Smooth muscle cell (in vitro differentiated cells): ENCODE results near the gene ARHGAP24. TPM values are rescaled to one million over a fixed set of nuclear protein-coding genes. Genes with fewer than 3 reads are reported as not detected.

Experiments used
- DNase-seq: peaks from one replicate; lab custom pipeline; 2025; ENCODE audit not compliant: unreplicated experiment; lab: John Stamatoyannopoulos, UW
- H2AFZ ChIP-seq: fragments of 200-600 bp; sonication (generic); 2 replicates; pipeline ENCODE4 v1.6.0; 2016; ENCODE audit warnings: antibody characterized with exemption, low read depth, mild to moderate bottlenecking
- H3F3A ChIP-seq: fragments of 200-600 bp; sonication (generic); 2 replicates; pipeline ENCODE4 v1.6.0; 2017; ENCODE audit warnings: antibody characterized with exemption, low read depth
- H3K27ac ChIP-seq: fragments of 200-600 bp; sonication (generic); 2 replicates; pipeline ENCODE4 v1.5.1; 2016; ENCODE audit warnings: low read depth, mild to moderate bottlenecking
- H3K27me3 ChIP-seq: fragments of 200-600 bp; sonication (generic); 2 replicates; pipeline ENCODE4 v1.6.1; 2016; ENCODE audit warnings: low read depth, mild to moderate bottlenecking
- H3K36me3 ChIP-seq: fragments of 200-600 bp; sonication (generic); 2 replicates; pipeline ENCODE4 v1.5.1; 2016; ENCODE audit warnings: low read depth
- H3K4me1 ChIP-seq: fragments of 200-600 bp; sonication (generic); 2 replicates; pipeline ENCODE4 v1.5.1; 2016; ENCODE audit warnings: low read depth
- H3K4me2 ChIP-seq: fragments of 200-600 bp; sonication (generic); 2 replicates; pipeline ENCODE4 v1.6.0; 2016; ENCODE audit warnings: mild to moderate bottlenecking
- H3K4me3 ChIP-seq: fragments of 200-600 bp; sonication (generic); 2 replicates; pipeline ENCODE4 v1.5.1; 2016; ENCODE audit warnings: mild to moderate bottlenecking
- H3K79me2 ChIP-seq: fragments of 200-600 bp; sonication (generic); 2 replicates; pipeline ENCODE4 v1.6.0; 2016; ENCODE audit warnings: low read depth, mild to moderate bottlenecking
- H3K9ac ChIP-seq: fragments of 200-600 bp; sonication (generic); 2 replicates; pipeline ENCODE4 v1.6.0; 2016; ENCODE audit warnings: low read depth
- H3K9me3 ChIP-seq: fragments of 200-600 bp; sonication (generic); replicated peaks from 2 replicates; pipeline ENCODE4 v1.5.1; 2016; ENCODE audit warnings: low read depth
- H4K20me1 ChIP-seq: fragments of 200-600 bp; sonication (generic); 2 replicates; pipeline ENCODE4 v1.6.0; 2016; ENCODE audit warnings: low read depth
- whole genome bisulfite sequencing: methylation state at CpG from one replicate; pipeline ENCODE4 v1.1.7; 2016; ENCODE audit warnings: low lambda C conversion rate; 5-methylcytosine and 5-hydroxymethylcytosine counted together
- polyA plus RNA-seq: library from polyadenylated mRNA; unstranded; fragments of >200 nt; fragmentation: Nextera tagmentation; extraction: Ambion mirVana; gene quantifications from 2 replicates; pipeline ENCODE4 v1.2.1, GENCODE V29; 2016
- total RNA-seq: library from RNA; depleted of rRNA; stranded (reverse); fragments of >200 nt; gene quantifications from 2 replicates; pipeline ENCODE4 v1.2.3, GENCODE V29; 2014
- TF ChIP-seq, protein P1 (sequence below): fragments of 200-600 bp; sonication (generic); IDR thresholded peaks from 2 replicates; pipeline ENCODE4 v1.5.1; 2017; ENCODE audit warnings: borderline replicate concordance, mild to moderate bottlenecking, antibody characterized with exemption; ENCODE audit not compliant: insufficient read depth, poor library complexity, severe bottlenecking

Gene ARHGAP24
- total and polyA plus RNA-seq, 2 experiments from 2014 or later = 4.9 to 18.2 TPM

DNA sequence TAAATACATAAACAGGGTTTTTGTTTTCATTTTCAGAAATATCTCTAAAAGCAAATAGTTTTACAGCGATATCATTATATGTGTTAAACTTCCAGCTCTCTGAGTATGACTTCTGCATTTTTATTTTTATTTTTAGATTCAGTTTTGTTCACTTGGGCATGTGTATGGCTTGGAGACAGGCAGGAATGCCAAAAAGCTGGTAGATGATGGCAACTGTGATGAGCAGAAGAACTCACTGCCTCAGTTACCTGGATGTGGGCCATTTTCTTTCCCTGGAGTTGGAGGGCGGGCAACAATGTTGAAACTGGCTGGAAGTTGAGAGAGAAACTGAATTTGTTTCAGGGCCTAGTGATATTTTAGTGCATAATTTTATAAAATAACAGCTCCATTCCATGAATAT lies 266.4 kb downstream of the ARHGAP24 start:
- no peak overlapping the region for H3K4me3 ChIP-seq
- WGBS = 98% methylated on average over 2 of the region's 2 CpGs
- H3K9me3 ChIP-seq = no peaks in the 10 kb centered on the region
- no peaks in the 10 kb centered on the region for H3K27me3 ChIP-seq
- no peaks in the 10 kb centered on the region for H3K36me3 ChIP-seq
- H3K4me2 ChIP-seq = peak overlapping the region; percentile 56
- TF ChIP-seq, protein P1, sequence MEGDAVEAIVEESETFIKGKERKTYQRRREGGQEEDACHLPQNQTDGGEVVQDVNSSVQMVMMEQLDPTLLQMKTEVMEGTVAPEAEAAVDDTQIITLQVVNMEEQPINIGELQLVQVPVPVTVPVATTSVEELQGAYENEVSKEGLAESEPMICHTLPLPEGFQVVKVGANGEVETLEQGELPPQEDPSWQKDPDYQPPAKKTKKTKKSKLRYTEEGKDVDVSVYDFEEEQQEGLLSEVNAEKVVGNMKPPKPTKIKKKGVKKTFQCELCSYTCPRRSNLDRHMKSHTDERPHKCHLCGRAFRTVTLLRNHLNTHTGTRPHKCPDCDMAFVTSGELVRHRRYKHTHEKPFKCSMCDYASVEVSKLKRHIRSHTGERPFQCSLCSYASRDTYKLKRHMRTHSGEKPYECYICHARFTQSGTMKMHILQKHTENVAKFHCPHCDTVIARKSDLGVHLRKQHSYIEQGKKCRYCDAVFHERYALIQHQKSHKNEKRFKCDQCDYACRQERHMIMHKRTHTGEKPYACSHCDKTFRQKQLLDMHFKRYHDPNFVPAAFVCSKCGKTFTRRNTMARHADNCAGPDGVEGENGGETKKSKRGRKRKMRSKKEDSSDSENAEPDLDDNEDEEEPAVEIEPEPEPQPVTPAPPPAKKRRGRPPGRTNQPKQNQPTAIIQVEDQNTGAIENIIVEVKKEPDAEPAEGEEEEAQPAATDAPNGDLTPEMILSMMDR = no peak
- H3K27ac ChIP-seq = peak overlapping the region; percentile 80
- no peak overlapping the region for H2AFZ ChIP-seq
- H3F3A ChIP-seq = peaks cover 7% of the 10 kb centered on the region
- H3K4me1 ChIP-seq = peaks cover 22% of the 10 kb centered on the region
- H3K9ac ChIP-seq = no peak overlapping the region
- no peak for DNase-seq
- no peaks in the 10 kb centered on the region for H3K79me2 ChIP-seq
- no peaks in the 10 kb centered on the region for H4K20me1 ChIP-seq

DNA sequence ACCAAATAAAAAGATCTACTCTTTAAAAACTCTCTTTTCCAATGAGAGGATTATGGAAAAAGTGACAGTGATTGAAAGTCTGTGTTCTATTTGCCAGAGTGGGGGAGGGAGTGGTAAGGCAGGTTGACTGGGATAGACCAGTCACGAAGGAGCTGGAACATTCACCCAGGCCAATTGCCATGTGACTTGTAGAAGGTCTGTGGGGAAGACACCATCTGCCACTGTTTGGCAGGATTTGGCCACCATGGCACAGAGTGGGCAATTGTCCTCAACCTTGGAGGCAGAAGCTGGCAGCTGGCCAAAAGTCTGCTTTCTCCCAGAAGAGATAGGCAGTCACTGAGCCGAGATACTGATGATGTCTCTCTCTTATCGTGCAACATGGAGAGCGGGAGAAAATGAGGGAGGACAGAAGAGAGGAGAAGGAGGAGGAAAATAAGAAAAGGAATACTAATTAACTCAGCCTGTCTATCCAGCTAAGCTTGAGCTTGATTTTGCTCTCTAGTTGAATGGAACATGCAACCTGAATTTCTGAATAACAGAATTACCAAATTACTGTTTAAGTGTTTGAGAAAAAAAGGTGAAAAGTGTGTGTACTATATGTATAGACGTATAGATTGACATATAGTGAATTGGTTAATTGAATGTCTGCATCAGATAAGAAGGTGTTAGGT lies 267.1 kb downstream of the ARHGAP24 start:
- Histone ChIP-seq H3K27me3 (no peaks in the 10 kb centered on the region), H3K79me2 (no peaks in the 10 kb centered on the region), H3K9ac (no peak overlapping the region), H3K9me3 (no peaks in the 10 kb centered on the region), H3K4me2 (no peak overlapping the region), H3K27ac (peak overlapping the region; percentile 80), H3F3A (peaks cover 7% of the 10 kb centered on the region), H3K36me3 (no peaks in the 10 kb centered on the region), H2AFZ (no peak overlapping the region), H4K20me1 (no peaks in the 10 kb centered on the region), H3K4me3 (no peak overlapping the region), H3K4me1 (peaks cover 22% of the 10 kb centered on the region)
- DNase-seq = no peak
- TF ChIP-seq, protein P1 = no peak
- WGBS = 64% methylated on average over 5 of the region's 5 CpGs

DNA sequence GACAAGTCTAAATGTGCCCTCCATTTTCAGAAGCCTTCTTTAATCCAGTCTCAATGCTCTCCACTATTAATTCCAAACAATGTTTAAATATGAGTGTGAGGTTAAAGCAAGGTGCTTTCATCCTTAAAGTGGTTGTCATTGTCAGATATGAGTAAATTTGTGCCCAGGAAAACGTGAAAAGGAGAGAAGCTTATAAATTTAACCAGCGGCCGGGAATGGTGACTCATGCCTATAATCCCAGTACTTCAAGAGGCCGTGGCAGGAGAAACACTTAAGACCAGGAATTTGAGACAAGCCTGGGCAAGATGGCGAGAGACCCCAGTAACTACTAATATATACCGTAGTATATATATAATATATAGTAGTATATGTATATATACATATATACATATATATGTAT lies 270.0 kb downstream of the ARHGAP24 start:
- Histone ChIP-seq H3K4me3 (no peak overlapping the region), H3K4me1 (peaks cover 22% of the 10 kb centered on the region), H3K79me2 (no peaks in the 10 kb centered on the region), H3F3A (peaks cover 7% of the 10 kb centered on the region), H3K36me3 (no peaks in the 10 kb centered on the region), H3K27me3 (no peaks in the 10 kb centered on the region), H4K20me1 (no peaks in the 10 kb centered on the region), H3K9ac (peak overlapping the region; percentile 68), H2AFZ (no peak overlapping the region), H3K4me2 (peak overlapping the region; percentile 81), H3K27ac (peak overlapping the region; percentile 96), H3K9me3 (no peaks in the 10 kb centered on the region)
- no peak for DNase-seq
- WGBS = 7% methylated on average over 6 of the region's 6 CpGs
- TF ChIP-seq, protein P1 = no peak

DNA sequence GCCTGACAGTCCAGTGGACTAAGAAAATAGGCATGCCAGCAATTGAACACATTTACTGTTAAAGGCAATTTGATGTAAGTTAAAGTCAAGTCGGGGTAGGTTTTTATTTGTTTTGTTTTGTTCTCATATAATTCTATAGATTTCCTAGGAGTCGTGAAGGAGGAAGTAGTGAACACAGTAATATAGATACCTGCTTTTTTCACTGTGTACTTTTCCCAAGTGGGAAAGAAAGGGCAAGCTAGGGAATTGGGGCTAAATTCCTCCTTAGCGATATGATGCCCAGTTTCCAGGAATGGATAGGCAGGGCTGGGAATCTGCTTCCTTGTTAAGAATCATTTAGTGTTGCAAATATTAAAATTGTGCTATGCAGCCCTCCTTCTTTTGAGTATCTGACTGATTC lies 271.0 kb downstream of the ARHGAP24 start:
- TF ChIP-seq, protein P1 = no peak
- Histone ChIP-seq H3K4me2 (peak overlapping the region; percentile 24), H3K9me3 (no peaks in the 10 kb centered on the region), H2AFZ (no peak overlapping the region), H3K27ac (no peak overlapping the region), H3K4me1 (peaks cover 18% of the 10 kb centered on the region), H3K79me2 (no peaks in the 10 kb centered on the region), H3K4me3 (no peak overlapping the region), H3K27me3 (no peaks in the 10 kb centered on the region), H4K20me1 (no peaks in the 10 kb centered on the region), H3K36me3 (no peaks in the 10 kb centered on the region), H3F3A (peaks cover 7% of the 10 kb centered on the region), H3K9ac (no peak overlapping the region)
- DNase-seq = no peak
- WGBS = 92% methylated on average over 3 of the region's 3 CpGs
